Nephron (organoid): ENCODE measurements around the gene GIGYF1.

ENCODE experiments used
- H3K27ac Mint-ChIP-seq, 3 experiments: 2 replicates each; pipeline ENCODE4 v1.8.0; 2020; ENCODE audit warnings: mixed read lengths in 3 of 3, mild to moderate bottlenecking in 2 of 3, moderate library complexity in 1 of 3
- H3K27me3 Mint-ChIP-seq: 2 replicates; pipeline ENCODE4 v1.8.0; 2021; ENCODE audit warnings: low read depth, mild to moderate bottlenecking, moderate library complexity, mixed read lengths
- H3K36me3 Mint-ChIP-seq: 2 replicates; pipeline ENCODE4 v1.8.0; 2020; ENCODE audit warnings: low read depth, mixed read lengths
- H3K4me1 Mint-ChIP-seq: 2 replicates; pipeline ENCODE4 v1.8.0; 2020; ENCODE audit warnings: mixed read lengths
- H3K4me3 Mint-ChIP-seq, 3 experiments: 2 replicates each; pipeline ENCODE4 v1.8.0; 2020; ENCODE audit warnings: mild to moderate bottlenecking in 3 of 3, mixed read lengths in 3 of 3, moderate library complexity in 2 of 3
- H3K9me3 Mint-ChIP-seq: 2 replicates; pipeline ENCODE4 v1.8.0; 2020; ENCODE audit warnings: mixed read lengths
- TF ChIP-seq, protein P1 (sequence below), 3 experiments: fragments of 200-600 bp; sonication (generic); IDR thresholded peaks; one replicate each; pipeline ENCODE4 v1.5.0; 2021; ENCODE audit warnings: antibody characterized with exemption in 3 of 3; ENCODE audit not compliant: unreplicated experiment in 3 of 3

GIGYF1 gene

DNA sequence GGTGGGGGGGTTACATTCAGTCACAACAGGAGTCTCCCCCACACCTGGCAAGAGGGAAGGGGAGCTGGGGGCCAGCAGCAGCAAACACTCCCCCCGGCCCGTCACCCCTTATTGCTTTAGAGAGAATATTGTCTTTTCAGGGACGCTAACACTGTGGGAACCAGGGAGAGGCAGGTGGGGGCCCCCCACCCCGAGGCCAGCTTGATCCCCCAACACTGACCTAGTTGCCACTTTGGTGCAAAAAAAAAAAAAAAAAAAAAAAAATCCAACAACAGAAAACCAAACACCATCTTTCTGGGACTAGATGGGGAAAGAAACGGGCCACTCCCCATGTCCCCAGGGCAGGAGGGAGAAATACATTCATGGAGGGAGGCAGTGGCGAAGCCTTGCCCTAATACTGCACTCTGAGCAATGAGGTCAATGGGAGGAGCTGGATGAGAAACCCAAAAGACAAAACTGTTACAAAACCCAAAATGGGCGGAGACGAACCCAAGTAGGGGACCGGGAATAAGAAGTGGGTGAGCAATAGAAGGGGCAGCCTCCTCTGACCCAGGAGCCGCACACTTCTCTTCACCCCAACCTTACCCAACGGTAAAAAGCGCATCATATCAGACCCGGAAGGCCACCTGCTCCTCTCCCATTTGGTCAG is 14.0 kb downstream of the GIGYF1 start:
- peaks cover 31% of the 10 kb centered on the region for H3K36me3 Mint-ChIP-seq
- no peaks in the 10 kb centered on the region for H3K9me3 Mint-ChIP-seq
- peaks cover 5% of the 10 kb centered on the region for H3K4me1 Mint-ChIP-seq
- H3K27me3 Mint-ChIP-seq = no peaks in the 10 kb centered on the region
- H3K4me3 Mint-ChIP-seq = no peak overlapping the region
- peak overlapping the region in 1 of 3 experiments; percentile 59 for H3K27ac Mint-ChIP-seq
- TF ChIP-seq, protein P1, sequence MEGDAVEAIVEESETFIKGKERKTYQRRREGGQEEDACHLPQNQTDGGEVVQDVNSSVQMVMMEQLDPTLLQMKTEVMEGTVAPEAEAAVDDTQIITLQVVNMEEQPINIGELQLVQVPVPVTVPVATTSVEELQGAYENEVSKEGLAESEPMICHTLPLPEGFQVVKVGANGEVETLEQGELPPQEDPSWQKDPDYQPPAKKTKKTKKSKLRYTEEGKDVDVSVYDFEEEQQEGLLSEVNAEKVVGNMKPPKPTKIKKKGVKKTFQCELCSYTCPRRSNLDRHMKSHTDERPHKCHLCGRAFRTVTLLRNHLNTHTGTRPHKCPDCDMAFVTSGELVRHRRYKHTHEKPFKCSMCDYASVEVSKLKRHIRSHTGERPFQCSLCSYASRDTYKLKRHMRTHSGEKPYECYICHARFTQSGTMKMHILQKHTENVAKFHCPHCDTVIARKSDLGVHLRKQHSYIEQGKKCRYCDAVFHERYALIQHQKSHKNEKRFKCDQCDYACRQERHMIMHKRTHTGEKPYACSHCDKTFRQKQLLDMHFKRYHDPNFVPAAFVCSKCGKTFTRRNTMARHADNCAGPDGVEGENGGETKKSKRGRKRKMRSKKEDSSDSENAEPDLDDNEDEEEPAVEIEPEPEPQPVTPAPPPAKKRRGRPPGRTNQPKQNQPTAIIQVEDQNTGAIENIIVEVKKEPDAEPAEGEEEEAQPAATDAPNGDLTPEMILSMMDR (IDR thresholded peaks at IDR 0.05; ENCODE audit: unreplicated experiment in 3 of 3) = no peak

DNA sequence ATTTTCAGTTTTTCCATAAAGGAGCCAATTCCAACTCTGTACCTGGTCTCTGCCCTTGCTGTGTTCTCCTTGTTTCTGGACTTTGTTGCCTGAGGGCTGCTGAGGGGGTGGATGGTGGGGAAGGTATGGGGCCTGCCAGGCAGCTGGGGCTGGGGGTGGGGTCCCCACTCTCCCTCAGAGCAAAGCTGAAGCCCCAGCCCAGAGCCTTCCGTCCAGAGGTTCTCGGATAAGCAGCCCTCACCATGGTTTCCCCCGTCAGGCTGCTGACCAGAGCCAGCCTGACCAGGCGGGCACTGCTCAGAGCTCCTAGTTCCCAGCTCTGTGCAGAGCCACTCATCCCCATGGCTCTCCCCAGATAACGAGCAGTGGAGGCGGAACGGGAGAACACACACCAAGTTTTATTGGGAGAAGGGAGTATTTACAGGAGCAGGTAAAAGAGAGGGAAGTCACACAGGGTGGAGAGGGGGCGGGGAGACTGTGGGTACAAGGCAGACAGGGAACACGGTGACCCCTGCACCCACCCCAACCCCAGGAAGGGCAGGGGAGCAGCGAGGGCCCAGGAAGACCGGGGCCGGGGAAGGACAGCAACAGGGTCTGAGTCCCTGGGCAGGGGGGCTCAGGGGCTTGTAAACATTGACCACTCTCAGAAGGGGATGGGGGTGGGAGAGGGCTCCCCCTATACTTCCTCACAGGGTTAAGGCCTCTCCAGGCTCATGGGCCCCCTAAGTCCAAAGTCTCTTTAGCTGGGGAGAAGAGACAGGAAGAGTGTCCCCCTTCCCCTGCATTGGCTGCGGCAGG is 14.7 kb downstream of the GIGYF1 start:
- Mint-ChIP-seq H3K27me3 (no peaks in the 10 kb centered on the region), H3K27ac (peak overlapping the region; percentile 5 to 64 (median 49)), H3K36me3 (peaks cover 30% of the 10 kb centered on the region), H3K4me1 (peaks cover 5% of the 10 kb centered on the region), H3K9me3 (no peaks in the 10 kb centered on the region), H3K4me3 (peak overlapping the region in 1 of 3 experiments; percentile 3)
- TF ChIP-seq, protein P1 (IDR thresholded peaks at IDR 0.05; ENCODE audit: unreplicated experiment in 3 of 3) = no peak

DNA sequence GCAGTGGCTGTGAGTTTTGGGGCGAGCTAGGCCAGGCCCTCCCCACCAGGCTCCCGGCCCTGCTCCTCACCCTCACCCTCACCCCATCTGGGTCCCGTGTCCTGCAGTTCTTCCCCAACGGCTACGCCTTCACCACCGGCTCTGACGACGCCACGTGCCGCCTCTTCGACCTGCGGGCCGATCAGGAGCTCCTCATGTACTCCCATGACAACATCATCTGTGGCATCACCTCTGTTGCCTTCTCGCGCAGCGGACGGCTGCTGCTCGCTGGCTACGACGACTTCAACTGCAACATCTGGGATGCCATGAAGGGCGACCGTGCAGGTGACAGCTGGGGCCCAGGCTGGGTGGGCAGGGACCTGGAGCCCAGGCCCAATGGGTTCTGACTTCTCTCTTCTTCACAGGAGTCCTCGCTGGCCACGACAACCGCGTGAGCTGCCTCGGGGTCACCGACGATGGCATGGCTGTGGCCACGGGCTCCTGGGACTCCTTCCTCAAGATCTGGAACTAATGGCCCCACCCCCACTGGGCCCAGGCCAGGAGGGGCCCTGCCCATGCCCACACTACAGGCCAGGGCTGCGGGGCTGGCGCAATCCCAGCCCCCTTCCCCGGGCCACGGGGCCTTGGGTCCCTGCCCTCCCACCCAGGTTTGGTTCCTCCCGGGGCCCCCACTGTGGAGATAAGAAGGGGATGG is 15.6 kb downstream of the GIGYF1 start:
- Mint-ChIP-seq H3K27me3 (no peaks in the 10 kb centered on the region), H3K9me3 (no peaks in the 10 kb centered on the region), H3K4me1 (peaks cover 5% of the 10 kb centered on the region), H3K27ac (peak overlapping the region; percentile 29 to 77 (median 65)), H3K4me3 (peak overlapping the region; percentile 64 to 81 (median 70)), H3K36me3 (peaks cover 29% of the 10 kb centered on the region)
- TF ChIP-seq, protein P1 (IDR thresholded peaks at IDR 0.05; ENCODE audit: unreplicated experiment in 3 of 3) = no peak

DNA sequence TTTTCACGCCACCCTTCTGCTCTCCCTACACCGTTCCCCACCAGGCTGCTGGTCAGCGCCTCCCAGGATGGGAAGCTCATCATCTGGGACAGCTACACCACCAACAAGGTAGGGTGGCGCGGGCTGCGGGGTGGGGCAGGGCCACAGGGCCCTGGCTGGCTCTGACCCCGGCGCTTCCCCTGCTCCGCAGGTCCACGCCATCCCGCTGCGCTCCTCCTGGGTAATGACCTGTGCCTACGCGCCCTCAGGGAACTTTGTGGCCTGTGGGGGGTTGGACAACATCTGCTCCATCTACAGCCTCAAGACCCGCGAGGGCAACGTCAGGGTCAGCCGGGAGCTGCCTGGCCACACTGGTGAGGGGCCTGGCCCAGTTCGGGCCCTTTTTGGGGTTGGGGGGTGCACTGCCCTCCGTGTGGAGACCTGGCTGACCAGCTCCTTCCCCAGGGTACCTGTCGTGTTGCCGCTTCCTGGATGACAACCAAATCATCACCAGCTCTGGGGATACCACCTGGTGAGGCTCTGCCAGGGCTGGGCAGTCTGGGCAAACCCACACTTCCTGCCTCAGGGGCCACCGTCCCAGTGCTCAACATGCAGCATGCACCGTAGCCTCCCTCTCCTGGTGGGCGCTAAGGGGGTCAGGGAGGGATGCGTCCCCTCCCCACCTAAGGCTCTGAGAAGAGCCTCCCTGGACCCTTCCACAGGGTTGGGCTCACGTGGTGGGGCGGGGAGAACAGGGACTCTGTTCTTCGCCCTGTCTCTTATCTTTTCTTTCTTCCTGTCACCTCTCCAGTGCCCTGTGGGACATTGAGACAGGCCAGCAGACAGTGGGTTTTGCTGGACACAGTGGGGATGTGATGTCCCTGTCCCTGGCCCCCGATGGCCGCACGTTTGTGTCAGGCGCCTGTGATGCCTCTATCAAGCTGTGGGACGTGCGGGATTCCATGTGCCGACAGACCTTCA is 16.5 kb downstream of the GIGYF1 start:
- TF ChIP-seq, protein P1 (IDR thresholded peaks at IDR 0.05; ENCODE audit: unreplicated experiment in 3 of 3) = no peak
- peaks cover 26% of the 10 kb centered on the region for H3K36me3 Mint-ChIP-seq
- no peaks in the 10 kb centered on the region for H3K27me3 Mint-ChIP-seq
- H3K27ac Mint-ChIP-seq = peak overlapping the region; percentile 14 to 78 (median 65)
- H3K9me3 Mint-ChIP-seq = no peaks in the 10 kb centered on the region
- H3K4me1 Mint-ChIP-seq = peaks cover 5% of the 10 kb centered on the region
- peak overlapping the region; percentile 85 to 88 (median 86) for H3K4me3 Mint-ChIP-seq

DNA sequence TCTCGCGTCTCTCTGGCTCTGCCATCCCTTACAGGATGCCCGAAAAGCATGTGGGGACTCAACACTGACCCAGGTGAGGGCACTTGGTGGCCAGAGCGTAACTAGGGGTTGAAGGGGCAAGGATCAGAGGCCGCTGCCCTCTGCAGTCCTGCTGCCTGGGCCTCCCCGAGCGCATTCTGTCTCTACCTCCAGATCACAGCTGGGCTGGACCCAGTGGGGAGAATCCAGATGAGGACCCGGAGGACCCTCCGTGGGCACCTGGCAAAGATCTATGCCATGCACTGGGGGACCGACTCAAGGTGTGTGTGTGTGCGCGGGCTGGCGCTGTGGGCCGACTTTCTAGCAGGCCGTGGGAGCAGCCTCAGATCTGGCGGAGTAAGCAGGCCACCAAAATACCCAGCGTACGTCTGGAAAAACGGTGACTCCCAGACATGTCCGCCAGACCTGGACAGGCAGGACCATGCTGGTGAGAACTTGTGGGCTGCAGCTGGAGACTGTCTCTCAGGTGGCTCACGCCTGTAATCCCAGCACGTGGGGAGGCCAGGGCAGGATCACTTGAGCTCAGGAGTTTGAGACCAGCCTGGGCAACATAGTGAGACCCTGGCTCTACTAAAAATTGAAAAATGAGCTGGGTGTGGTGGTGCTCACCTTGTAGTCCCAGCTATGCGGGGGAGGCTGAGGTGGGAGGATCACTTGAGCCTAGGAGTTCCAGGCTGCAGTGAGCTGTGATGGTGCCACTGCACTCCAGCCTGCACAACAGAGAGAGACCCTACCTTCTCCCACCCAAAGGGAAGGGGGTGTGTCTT is 17.3 kb downstream of the GIGYF1 start:
- Mint-ChIP-seq H3K27ac (peak overlapping the region; percentile 27 to 78 (median 76)), H3K9me3 (no peaks in the 10 kb centered on the region), H3K4me1 (peaks cover 5% of the 10 kb centered on the region), H3K4me3 (peak overlapping the region; percentile 85 to 88 (median 86)), H3K36me3 (peaks cover 25% of the 10 kb centered on the region), H3K27me3 (peaks cover 1% of the 10 kb centered on the region)
- TF ChIP-seq, protein P1 (IDR thresholded peaks at IDR 0.05; ENCODE audit: unreplicated experiment in 3 of 3) = no peak
